OCI-LY1 (cell line): ENCODE results near the gene HTR3B.

Source experiments
- CTCF ChIP-seq: fragments of 200-600 bp; sonication (generic), shearing (Covaris generic); IDR thresholded peaks from 2 replicates; pipeline ENCODE4 v1.5.1; 2017; ENCODE audit warnings: mild to moderate bottlenecking, antibody characterized with exemption, low read length, moderate library complexity, mixed read lengths
- EZH2 ChIP-seq: fragments of 200-600 bp; sonication (generic), shearing (Covaris generic); IDR thresholded peaks from 2 replicates; pipeline ENCODE4 v1.8.0; 2017; ENCODE audit warnings: borderline replicate concordance, mixed run types, mild to moderate bottlenecking, antibody characterized with exemption, low read length, moderate library complexity, mixed read lengths

DNA sequence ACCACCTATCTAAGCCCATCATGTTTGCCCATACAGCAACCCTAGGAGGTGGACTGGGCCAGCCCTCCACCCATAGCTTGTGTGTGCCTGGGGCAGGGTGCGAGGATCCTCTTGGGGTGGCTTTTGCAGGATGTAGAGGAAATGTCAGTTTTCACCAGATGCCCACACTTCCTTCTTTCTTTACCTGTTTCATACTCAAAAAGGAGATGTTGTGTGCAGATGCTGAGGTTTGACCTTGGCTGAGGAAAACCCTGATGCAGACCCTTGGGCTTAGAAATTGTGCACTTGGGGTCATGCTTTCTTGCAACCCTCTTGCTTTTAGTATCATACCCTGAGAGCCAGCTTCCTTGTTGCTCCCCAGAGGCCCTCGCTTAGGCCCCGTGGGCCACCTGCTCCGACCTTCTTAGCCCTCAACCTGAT is 72.5 kb downstream of the HTR3B start:
- TF ChIP-seq CTCF: no peak
- TF ChIP-seq EZH2: no peak
